A673 (cell line): ENCODE data around the gene ANK3. TPM values are rescaled to one million over a fixed set of nuclear protein-coding genes. Genes with fewer than 3 reads are reported as not detected.

Experiments used
- BruUV-seq: library from RNA; stranded (reverse); fragments of 400-500 nt; replicated peaks from 2 replicates; lab custom pipeline; 2021; lab: Mats Ljungman, UMichigan
- CTCF ChIA-PET: fragments of 300-600 bp; sonication (Branson Sonifier 250); formaldehyde crosslinking; loops from one replicate; lab custom pipeline; 2022; ENCODE audit warnings: antibody characterized with exemption; lab: Charles Lee
- POLR2A ChIA-PET: fragments of 300-600 bp; sonication (Branson Sonifier 250); formaldehyde crosslinking; loops from one replicate; lab custom pipeline; 2022; ENCODE audit warnings: antibody characterized with exemption; ENCODE audit not compliant: low non-redundant PET; lab: Charles Lee
- DNase-seq: peaks from one replicate; pipeline ENCODE4 v3.0.0-alpha.2; 2015; ENCODE audit warnings: low spot score
- H3K27ac ChIP-seq: fragments of 200-600 bp; sonication (generic); 2 replicates; pipeline ENCODE4 v1.5.1; 2016; ENCODE audit warnings: mixed run types, low read depth, mild to moderate bottlenecking, mixed read lengths, antibody characterized with exemption, low read length; ENCODE audit not compliant: poor library complexity, severe bottlenecking
- H3K27me3 ChIP-seq: fragments of 200-600 bp; sonication (generic); replicated peaks from 2 replicates; pipeline ENCODE4 v1.6.1; 2017; ENCODE audit warnings: mixed run types, low read depth, mild to moderate bottlenecking, mixed read lengths, antibody characterized with exemption, low read length; ENCODE audit not compliant: insufficient read depth, poor library complexity
- H3K36me3 ChIP-seq: fragments of 200-600 bp; sonication (generic); 2 replicates; pipeline ENCODE4 v1.6.1; 2016; ENCODE audit warnings: mixed run types, mild to moderate bottlenecking, mixed read lengths, antibody characterized with exemption, low read length; ENCODE audit not compliant: insufficient read depth, poor library complexity, severe bottlenecking
- H3K4me1 ChIP-seq: fragments of 200-600 bp; sonication (generic); 2 replicates; pipeline ENCODE4 v1.6.1; 2017; ENCODE audit warnings: mixed run types, mild to moderate bottlenecking, mixed read lengths, antibody characterized with exemption, low read length; ENCODE audit not compliant: insufficient read depth, poor library complexity, severe bottlenecking
- H3K4me3 ChIP-seq: fragments of 200-600 bp; sonication (generic); 2 replicates; pipeline ENCODE4 v1.5.1; 2016; ENCODE audit warnings: low read depth, mixed run types, mild to moderate bottlenecking, mixed read lengths, low read length; ENCODE audit not compliant: poor library complexity, severe bottlenecking
- H3K9me3 ChIP-seq: fragments of 200-600 bp; sonication (generic); 2 replicates; pipeline ENCODE4 v1.6.1; 2016; ENCODE audit warnings: mixed run types, low read depth, mild to moderate bottlenecking, mixed read lengths, antibody characterized with exemption, low read length; ENCODE audit not compliant: poor library complexity, severe bottlenecking
- EZH2 ChIP-seq: fragments of 200-600 bp; sonication (generic); IDR thresholded peaks from 2 replicates; pipeline ENCODE4 v1.6.1; 2017; ENCODE audit warnings: borderline replicate concordance, low read depth, mild to moderate bottlenecking, mixed read lengths, antibody characterized with exemption, low read length; ENCODE audit not compliant: poor library complexity, severe bottlenecking
- intact Hi-C: fragments of 100-400 bp; cut with micrococcal nuclease; formaldehyde crosslinking; loops from one replicate; pipeline ENCODE4 v1.10.0; 2022; ENCODE audit not compliant: unreplicated experiment
- total RNA-seq: library from RNA; stranded (reverse); gene quantifications from 2 replicates; pipeline ENCODE4 v1.2.3, GENCODE V29; 2021
- TF ChIP-seq, protein P1 (sequence below): fragments of 300-800, 200-600 bp; sonication (generic); conservative IDR thresholded peaks from 2 replicates; pipeline ENCODE4 v1.5.1; 2017; ENCODE audit warnings: low read depth, mild to moderate bottlenecking, antibody characterized with exemption, low read length, moderate library complexity, mixed read lengths

The ANK3 gene
- total RNA-seq, 1 experiment from 2014 or later = 13.5 TPM

DNA sequence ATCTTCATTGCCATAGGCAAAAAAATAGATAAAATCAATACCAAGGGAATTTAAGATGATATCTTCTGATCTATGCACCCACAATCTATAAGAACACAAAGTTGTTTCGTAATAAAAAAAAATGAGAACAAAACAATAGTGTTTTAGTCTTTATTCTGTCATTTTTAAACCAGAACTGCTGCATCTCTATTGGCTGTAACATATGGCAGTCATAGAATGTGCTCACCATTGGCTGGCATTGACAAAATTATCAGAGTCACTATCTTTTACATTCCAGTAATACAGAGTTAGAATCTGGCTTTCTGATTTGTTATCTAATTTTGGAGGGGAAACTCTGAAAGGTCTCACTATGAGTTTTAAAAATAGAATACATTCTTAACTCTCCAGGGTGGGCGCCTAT is 344.7 kb downstream of the ANK3 start:
- ChIA-PET CTCF (no interaction called here), POLR2A (no interaction called here)
- Histone ChIP-seq H3K27ac (no peak overlapping the region), H3K4me1 (no peaks in the 10 kb centered on the region), H3K36me3 (no peaks in the 10 kb centered on the region), H3K27me3 (peaks cover 6% of the 10 kb centered on the region), H3K9me3 (no peaks in the 10 kb centered on the region), H3K4me3 (no peak overlapping the region)
- no peak for DNase-seq
- no TSS peak for BruUV-seq
- no peak for TF ChIP-seq EZH2
- TF ChIP-seq, protein P1, sequence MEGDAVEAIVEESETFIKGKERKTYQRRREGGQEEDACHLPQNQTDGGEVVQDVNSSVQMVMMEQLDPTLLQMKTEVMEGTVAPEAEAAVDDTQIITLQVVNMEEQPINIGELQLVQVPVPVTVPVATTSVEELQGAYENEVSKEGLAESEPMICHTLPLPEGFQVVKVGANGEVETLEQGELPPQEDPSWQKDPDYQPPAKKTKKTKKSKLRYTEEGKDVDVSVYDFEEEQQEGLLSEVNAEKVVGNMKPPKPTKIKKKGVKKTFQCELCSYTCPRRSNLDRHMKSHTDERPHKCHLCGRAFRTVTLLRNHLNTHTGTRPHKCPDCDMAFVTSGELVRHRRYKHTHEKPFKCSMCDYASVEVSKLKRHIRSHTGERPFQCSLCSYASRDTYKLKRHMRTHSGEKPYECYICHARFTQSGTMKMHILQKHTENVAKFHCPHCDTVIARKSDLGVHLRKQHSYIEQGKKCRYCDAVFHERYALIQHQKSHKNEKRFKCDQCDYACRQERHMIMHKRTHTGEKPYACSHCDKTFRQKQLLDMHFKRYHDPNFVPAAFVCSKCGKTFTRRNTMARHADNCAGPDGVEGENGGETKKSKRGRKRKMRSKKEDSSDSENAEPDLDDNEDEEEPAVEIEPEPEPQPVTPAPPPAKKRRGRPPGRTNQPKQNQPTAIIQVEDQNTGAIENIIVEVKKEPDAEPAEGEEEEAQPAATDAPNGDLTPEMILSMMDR = no peak
- intact Hi-C loops = no loop called here

DNA sequence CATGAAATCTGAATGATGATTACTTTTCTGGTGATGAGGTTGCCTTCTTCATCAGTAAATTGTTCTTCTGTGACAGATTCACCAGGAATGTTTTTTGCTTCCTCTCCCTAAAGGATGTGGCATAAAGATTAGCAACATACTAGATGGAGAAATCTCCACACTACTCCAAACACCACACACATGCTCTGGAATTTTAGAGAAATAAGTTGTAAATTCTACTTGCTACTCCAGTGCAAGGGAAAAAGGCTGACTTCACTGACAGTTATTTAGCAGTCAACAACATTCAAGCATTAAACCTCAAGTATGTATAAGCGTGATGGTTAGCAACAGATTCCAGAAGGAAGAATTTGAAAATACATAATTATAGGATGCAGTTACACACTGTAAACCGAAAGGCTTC is 345.4 kb downstream of the ANK3 start:
- POLR2A ChIA-PET = no interaction called here
- intact Hi-C loops = no loop called here
- TF ChIP-seq, protein P1 = no peak
- no peak for TF ChIP-seq EZH2
- Histone ChIP-seq H3K4me3 (no peak overlapping the region), H3K4me1 (no peaks in the 10 kb centered on the region), H3K27ac (no peak overlapping the region), H3K36me3 (no peaks in the 10 kb centered on the region), H3K27me3 (peaks cover 12% of the 10 kb centered on the region), H3K9me3 (no peaks in the 10 kb centered on the region)
- no peak for DNase-seq
- no TSS peak for BruUV-seq
- CTCF ChIA-PET = no interaction called here

DNA sequence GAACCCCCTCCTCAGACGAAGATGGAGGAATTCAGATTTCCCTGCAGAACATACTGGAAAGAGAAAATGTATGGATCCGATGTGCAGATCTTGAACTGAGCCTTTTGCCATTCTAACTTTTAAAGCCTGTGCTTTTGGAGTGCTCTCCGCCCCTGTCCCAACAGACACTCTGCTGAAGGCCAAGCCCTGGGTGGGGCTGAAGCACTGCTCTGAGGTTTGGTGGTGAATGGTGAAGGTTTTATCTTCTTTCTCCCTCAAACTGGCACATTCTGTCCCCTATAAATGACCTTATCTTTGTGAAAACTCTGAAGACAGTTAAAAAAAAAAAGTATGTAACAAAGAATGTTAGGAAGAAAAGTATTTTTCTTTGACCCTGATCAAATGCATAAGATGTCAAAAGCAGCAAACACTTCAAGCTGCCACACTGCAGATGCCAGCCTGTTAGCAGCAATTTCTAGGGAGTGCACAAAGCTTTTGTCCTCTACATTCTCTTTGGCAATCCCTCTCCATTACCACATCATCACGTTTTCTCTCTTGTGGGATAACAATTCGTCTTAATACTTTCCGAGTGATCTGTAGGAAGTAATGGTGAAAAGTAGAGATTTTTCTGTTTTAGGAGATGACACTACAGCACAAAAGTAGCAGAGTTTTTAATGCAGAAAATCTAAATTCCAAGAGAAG is 346.0 kb downstream of the ANK3 start:
- DNase-seq = no peak
- H3K27ac ChIP-seq = no peak overlapping the region
- no peaks in the 10 kb centered on the region for H3K9me3 ChIP-seq
- H3K27me3 ChIP-seq = peaks cover 14% of the 10 kb centered on the region
- ChIA-PET POLR2A (no interaction called here), CTCF (no interaction called here)
- intact Hi-C loops = no loop called here
- H3K4me3 ChIP-seq = no peak overlapping the region
- no peaks in the 10 kb centered on the region for H3K4me1 ChIP-seq
- H3K36me3 ChIP-seq = no peaks in the 10 kb centered on the region
- no peak for TF ChIP-seq EZH2
- TF ChIP-seq, protein P1 = no peak
- BruUV-seq = no TSS peak
